RWPE2 (cell line): ENCODE measurements around the gene CCDC33.

Source experiments
- ATAC-seq: fragments of 200-7000 bp; cut with Tn5 transposase; 3 replicates; pipeline ENCODE4 v1.9.1; 2021; ENCODE audit warnings: low read depth
- DNase-seq: peaks from one replicate; pipeline ENCODE4 v3.0.0-alpha.2; 2020; ENCODE audit warnings: low spot score
- H3K27ac ChIP-seq: fragments of 450-650 bp; 2 replicates; pipeline ENCODE4 v1.5.1; 2017; ENCODE audit warnings: mild to moderate bottlenecking; ENCODE audit not compliant: poor library complexity, severe bottlenecking
- H3K27me3 ChIP-seq: fragments of 250-450 bp; sonication (Bioruptor Pico); 2 replicates; pipeline ENCODE4 v1.5.1; 2021; ENCODE audit warnings: mild to moderate bottlenecking, moderate library complexity; ENCODE audit not compliant: insufficient read depth, poor library complexity, severe bottlenecking
- H3K36me3 ChIP-seq: fragments of 250-450 bp; sonication (Bioruptor Pico); 2 replicates; pipeline ENCODE4 v1.5.1; 2020; ENCODE audit warnings: low read depth, mild to moderate bottlenecking, moderate library complexity
- H3K4me1 ChIP-seq: fragments of 250-450 bp; sonication (Bioruptor Pico); 2 replicates; pipeline ENCODE4 v1.5.1; 2021; ENCODE audit warnings: mild to moderate bottlenecking, moderate library complexity; ENCODE audit not compliant: insufficient read depth, poor library complexity, severe bottlenecking
- H3K4me3 ChIP-seq: fragments of 250-450 bp; sonication (Bioruptor Pico); 2 replicates; pipeline ENCODE4 v1.5.1; 2021; ENCODE audit warnings: mild to moderate bottlenecking, moderate library complexity; ENCODE audit not compliant: severe bottlenecking
- H3K9me3 ChIP-seq: fragments of 250-450 bp; sonication (Bioruptor Pico); 2 replicates; pipeline ENCODE4 v1.5.1; 2021; ENCODE audit warnings: mild to moderate bottlenecking, moderate library complexity; ENCODE audit not compliant: severe bottlenecking
- CTCF ChIP-seq: fragments of 450-650 bp; IDR thresholded peaks from one replicate; pipeline ENCODE4 v1.5.1; 2017; ENCODE audit warnings: mild to moderate bottlenecking, moderate library complexity; ENCODE audit not compliant: poor library complexity, severe bottlenecking

CCDC33 gene

GRCh38 chr15:74202452-74203401 is 33.4 kb upstream of the CCDC33 start, which contains the start of gene STRA6:
STRA6 (minus strand) TSS chr15:74202787; CDS start chr15:74202267, 520 bp downstream.
- peaks cover 39% of the 10 kb centered on the region for H3K4me1 ChIP-seq
- no peak for ATAC-seq
- H3K4me3 ChIP-seq: no peak within 1 kb of the TSS
- H3K27ac ChIP-seq: peak within 1 kb of the TSS; percentile 46
- no peak for TF ChIP-seq CTCF
- no peaks in the 10 kb centered on the region for H3K36me3 ChIP-seq
- H3K27me3 ChIP-seq: no peaks in the 10 kb centered on the region
- no peak for DNase-seq
- no peaks in the 10 kb centered on the region for H3K9me3 ChIP-seq

- no peak overlapping the region for H3K27ac ChIP-seq
- TF ChIP-seq CTCF: no peak
- H3K9me3 ChIP-seq: no peaks in the 10 kb centered on the region
- no peaks in the 10 kb centered on the region for H3K27me3 ChIP-seq
- DNase-seq (no peak), ATAC-seq (no peak)
- no peaks in the 10 kb centered on the region for H3K36me3 ChIP-seq
- H3K4me1 ChIP-seq: peaks cover 39% of the 10 kb centered on the region
- H3K4me3 ChIP-seq: no peak overlapping the region
Observed at GRCh38 chr15:74203914-74204431, 32.2 kb upstream of the CCDC33 start.

- Histone ChIP-seq H3K27ac (no peak overlapping the region), H3K4me3 (no peak overlapping the region), H3K4me1 (peaks cover 37% of the 10 kb centered on the region), H3K36me3 (no peaks in the 10 kb centered on the region), H3K9me3 (no peaks in the 10 kb centered on the region), H3K27me3 (no peaks in the 10 kb centered on the region)
- no peak for TF ChIP-seq CTCF
- ATAC-seq: no peak
- DNase-seq: no peak
Observed at GRCh38 chr15:74205582-74205947, 30.6 kb upstream of the CCDC33 start.

GRCh38 chr15:74206801-74207281 is 29.3 kb upstream of the CCDC33 start:
- H3K4me1 ChIP-seq: peaks cover 24% of the 10 kb centered on the region
- no peak overlapping the region for H3K27ac ChIP-seq
- H3K27me3 ChIP-seq: no peaks in the 10 kb centered on the region
- no peak overlapping the region for H3K4me3 ChIP-seq
- DNase-seq (no peak), ATAC-seq (no peak)
- H3K9me3 ChIP-seq: no peaks in the 10 kb centered on the region
- no peaks in the 10 kb centered on the region for H3K36me3 ChIP-seq
- no peak for TF ChIP-seq CTCF
